ENCODE measurements around the gene PDGFRA.

DNA sequence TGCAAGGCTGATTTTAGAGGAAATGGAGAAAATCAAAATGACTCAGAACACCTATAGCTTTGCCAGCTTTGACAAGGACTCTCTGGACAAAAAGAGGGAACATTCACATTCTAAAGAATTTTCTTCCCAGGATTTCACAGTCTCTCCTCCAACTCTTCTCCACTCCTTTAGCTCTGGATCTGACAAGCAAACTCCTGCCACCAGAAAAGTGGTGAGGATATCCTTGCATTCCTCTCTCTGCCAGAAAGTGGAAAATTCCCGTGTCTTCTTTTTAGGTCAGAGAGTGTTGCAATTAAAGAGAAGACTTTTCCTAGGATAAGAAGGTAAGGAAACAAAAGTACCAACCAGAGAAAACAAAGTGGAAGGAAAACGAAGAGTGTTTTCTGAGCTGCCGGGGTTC lies 16.1 kb upstream of the PDGFRA start:
- no peak for TF ChIP-seq FOXM1 (IDR thresholded peaks at IDR 0.05; ENCODE audit: borderline replicate concordance)
- no peak for TF ChIP-seq ELF4 (IDR thresholded peaks at IDR 0.05)
- no peak for TF ChIP-seq ZNF384 (IDR thresholded peaks at IDR 0.05)
- TF ChIP-seq ARNT (IDR thresholded peaks at IDR 0.05): no peak
- TF ChIP-seq TARDBP (IDR thresholded peaks at IDR 0.05): no peak
- no peak for TF ChIP-seq SP1 (IDR thresholded peaks at IDR 0.05)
- no peak for TF ChIP-seq NFRKB (IDR thresholded peaks at IDR 0.05)
- TF ChIP-seq, protein P1, sequence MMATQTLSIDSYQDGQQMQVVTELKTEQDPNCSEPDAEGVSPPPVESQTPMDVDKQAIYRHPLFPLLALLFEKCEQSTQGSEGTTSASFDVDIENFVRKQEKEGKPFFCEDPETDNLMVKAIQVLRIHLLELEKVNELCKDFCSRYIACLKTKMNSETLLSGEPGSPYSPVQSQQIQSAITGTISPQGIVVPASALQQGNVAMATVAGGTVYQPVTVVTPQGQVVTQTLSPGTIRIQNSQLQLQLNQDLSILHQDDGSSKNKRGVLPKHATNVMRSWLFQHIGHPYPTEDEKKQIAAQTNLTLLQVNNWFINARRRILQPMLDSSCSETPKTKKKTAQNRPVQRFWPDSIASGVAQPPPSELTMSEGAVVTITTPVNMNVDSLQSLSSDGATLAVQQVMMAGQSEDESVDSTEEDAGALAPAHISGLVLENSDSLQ (IDR thresholded peaks at IDR 0.05): no peak
- no peak for TF ChIP-seq FOXA1 (IDR thresholded peaks at IDR 0.05)
